HTERT RPE-1 (cell line): ENCODE results near the gene AKAIN1.

ENCODE experiments used
- in situ Hi-C: fragments of 300-500 bp; cut with MboI; formaldehyde crosslinking; loops from 4 replicates; pipeline ENCODE4 v1.14.3; 2020; ENCODE audit warnings: low sequenced_read_pairs

AKAIN1 gene

DNA sequence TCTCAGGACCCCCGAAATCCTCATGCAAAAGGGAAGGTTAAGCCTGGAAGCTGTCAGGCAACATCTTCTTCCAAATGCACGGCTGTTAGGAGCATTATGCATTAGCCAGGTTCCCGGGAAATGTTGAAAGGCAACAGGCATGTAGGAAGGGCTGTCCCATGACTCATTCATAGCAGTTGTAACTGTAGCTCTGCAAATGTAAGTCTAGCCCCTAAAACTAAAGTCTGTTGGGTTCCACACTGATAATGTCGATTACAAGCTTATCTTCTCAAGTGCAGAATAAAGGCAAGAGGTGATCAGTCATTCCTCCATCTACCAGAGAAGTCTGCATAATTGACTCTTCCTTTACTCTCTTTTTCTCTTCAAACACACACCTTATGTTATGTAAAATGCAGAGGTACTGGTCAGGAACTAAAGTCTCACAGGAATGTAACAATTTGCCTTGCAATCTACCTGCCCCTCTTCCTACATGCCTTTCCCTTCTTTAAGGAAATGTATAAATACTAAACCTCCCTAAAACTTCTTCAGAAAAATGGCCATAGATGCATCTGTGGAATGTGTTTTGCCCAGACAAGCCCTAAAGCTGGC, 99.8 kb downstream of the AKAIN1 start:
- in situ Hi-C loops = no loop called here

DNA sequence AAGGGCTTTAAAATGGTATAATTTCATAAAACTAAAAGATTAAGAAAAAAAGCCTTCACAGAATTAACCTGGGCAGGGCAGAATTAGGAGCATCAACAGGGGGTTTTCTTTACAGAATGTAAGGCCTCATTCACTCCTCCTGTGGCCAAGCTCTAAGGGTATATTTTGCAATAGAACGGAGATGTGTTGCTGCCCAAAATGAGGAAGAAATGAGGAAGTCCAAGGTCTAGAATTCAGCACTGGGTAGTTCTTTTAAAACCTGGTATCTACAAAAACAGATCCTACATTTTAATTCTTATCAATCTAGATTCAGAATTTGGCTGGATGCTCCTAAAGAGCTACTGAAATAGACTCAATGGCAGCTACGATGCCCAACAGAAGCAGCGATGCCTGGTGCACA, 101.8 kb downstream of the AKAIN1 start:
- in situ Hi-C loops = no loop called here

DNA sequence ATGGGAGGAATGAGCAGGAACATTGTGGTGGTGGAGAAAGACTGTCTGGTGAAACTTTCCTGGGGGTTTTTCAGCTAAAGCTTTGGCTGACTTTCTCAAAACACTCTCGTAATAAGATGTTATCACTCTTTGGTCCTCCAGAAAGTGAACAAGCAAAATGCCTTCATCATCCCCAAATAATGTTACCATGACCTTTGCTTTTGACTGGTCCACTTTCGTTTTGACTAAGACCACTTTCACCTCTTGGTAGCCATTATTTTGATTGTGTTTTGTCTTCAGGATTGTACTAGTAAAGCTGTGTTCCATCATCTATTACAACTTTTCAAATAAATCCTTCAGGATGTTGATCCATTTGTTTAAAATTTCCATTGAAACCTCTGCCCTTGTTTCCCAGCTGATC, 103.2 kb downstream of the AKAIN1 start:
- in situ Hi-C loops = no loop called here
